OCI-LY3 (cell line): Measurements from ENCODE around the gene TGFBR1.
"Not testable (repeated sequence)": the region's sequence is repeated elsewhere in the genome, so short reads cannot be mapped to it uniquely, and the experiment has no call there.

ENCODE experiments used
- H2AFZ ChIP-seq: fragments of 200-600, 300-600 bp; shearing (Covaris generic); 2 replicates; pipeline ENCODE4 v1.6.0; 2014; ENCODE audit warnings: antibody characterized with exemption, low read depth, low read length
- H3K27ac ChIP-seq: fragments of 200-600, 300-600 bp; sonication (generic); 2 replicates; pipeline ENCODE4 v1.5.1; 2014; ENCODE audit warnings: mild to moderate bottlenecking, low read length, moderate library complexity, mixed read lengths
- H3K27me3 ChIP-seq: fragments of 200-600, 300-600 bp; sonication (generic); 2 replicates; pipeline ENCODE4 v1.6.1; 2014; ENCODE audit warnings: low read depth, low read length, mixed read lengths
- H3K36me3 ChIP-seq: fragments of 200-600, 300-600 bp; sonication (generic); replicated peaks from 2 replicates; pipeline ENCODE3; 2014; ENCODE audit warnings: low read depth, low read length, mixed read lengths
- H3K4me1 ChIP-seq: fragments of 300-600, 200-600 bp; sonication (generic); 2 replicates; pipeline ENCODE4 v1.6.1; 2014; ENCODE audit warnings: low read length, mixed read lengths
- H3K4me2 ChIP-seq: fragments of 200-600, 300-600 bp; sonication (generic); 2 replicates; pipeline ENCODE4 v1.6.1; 2014; ENCODE audit warnings: low read length, mixed read lengths
- H3K4me3 ChIP-seq: fragments of 300-600, 200-600 bp; sonication (generic); 2 replicates; pipeline ENCODE4 v1.5.1; 2014; ENCODE audit warnings: antibody characterized with exemption, mild to moderate bottlenecking, low read length, moderate library complexity
- H3K79me2 ChIP-seq: fragments of 300-600, 200-600 bp; shearing (Covaris generic); 2 replicates; pipeline ENCODE4 v1.6.1; 2014; ENCODE audit warnings: mild to moderate bottlenecking, low read length, mixed read lengths
- H3K9ac ChIP-seq: fragments of 300-600, 200-600 bp; shearing (Covaris generic); 2 replicates; pipeline ENCODE4 v1.6.0; 2014; ENCODE audit warnings: mild to moderate bottlenecking, low read length, moderate library complexity
- H3K9me3 ChIP-seq: fragments of 200-600, 300-600 bp; shearing (Covaris generic); 2 replicates; pipeline ENCODE4 v1.6.1; 2014; ENCODE audit warnings: low read length, mixed read lengths; ENCODE audit not compliant: insufficient read depth
- H4K20me1 ChIP-seq: fragments of 200-600, 300-600 bp; sonication (generic); 2 replicates; pipeline ENCODE4 v1.6.1; 2016; ENCODE audit warnings: low read length, mixed read lengths; ENCODE audit not compliant: insufficient read depth
- EZH2phosphoT487 ChIP-seq: fragments of 200-600 bp; shearing (Covaris generic); IDR thresholded peaks from 2 replicates; pipeline ENCODE4 v1.6.1; 2018; ENCODE audit warnings: antibody characterized with exemption, mixed run types, low read depth
- TF ChIP-seq, protein P1 (sequence below): fragments of 200-600, 300-600 bp; sonication (generic); IDR thresholded peaks from 2 replicates; pipeline ENCODE4 v1.5.1; 2014; ENCODE audit warnings: antibody characterized with exemption, low read length, low read depth

The TGFBR1 gene

DNA sequence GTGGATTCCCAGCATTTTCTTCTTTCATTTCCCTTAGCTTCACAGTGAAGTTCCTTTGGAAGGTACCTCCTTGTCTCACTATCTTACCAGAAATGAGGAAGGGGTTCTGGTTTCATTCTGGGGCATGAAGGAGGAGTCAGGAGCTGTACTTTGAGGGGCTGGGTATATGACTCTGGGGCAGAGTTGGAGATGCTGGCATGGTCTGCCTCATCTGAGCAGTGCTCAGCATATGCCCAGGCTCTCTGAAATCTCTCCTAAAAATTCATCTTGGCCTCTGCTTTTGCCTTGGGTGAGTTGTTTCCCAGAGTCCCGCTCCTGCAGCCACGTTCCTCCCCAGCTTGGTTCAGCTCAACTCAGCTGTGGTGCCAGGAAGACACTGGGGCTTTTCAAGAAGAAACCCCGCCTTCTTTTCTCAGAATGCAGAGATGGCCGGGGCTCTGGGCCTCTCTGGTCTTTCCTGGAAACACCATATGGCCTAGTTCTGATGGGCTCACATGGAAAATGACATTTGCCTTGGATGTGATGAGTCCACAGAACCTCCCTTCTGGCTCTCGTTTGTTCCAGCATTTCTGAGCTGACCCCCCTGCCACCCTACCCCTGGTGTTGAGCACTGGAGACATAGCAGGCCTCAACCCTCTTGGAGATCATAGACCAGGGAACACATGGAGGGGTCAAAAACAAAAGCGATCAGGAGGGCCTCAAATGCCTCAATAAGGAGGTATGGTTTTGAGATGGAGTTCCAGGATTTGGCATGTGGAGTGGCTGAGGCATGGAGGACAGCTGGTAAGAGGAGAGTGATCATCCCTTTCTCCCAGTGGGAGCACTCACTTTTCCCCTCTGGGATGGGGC, 12.0 kb upstream of the TGFBR1 start:
- H3K36me3 ChIP-seq, result peaks cover 2% of the 10 kb centered on the region
- TF ChIP-seq, protein P1, sequence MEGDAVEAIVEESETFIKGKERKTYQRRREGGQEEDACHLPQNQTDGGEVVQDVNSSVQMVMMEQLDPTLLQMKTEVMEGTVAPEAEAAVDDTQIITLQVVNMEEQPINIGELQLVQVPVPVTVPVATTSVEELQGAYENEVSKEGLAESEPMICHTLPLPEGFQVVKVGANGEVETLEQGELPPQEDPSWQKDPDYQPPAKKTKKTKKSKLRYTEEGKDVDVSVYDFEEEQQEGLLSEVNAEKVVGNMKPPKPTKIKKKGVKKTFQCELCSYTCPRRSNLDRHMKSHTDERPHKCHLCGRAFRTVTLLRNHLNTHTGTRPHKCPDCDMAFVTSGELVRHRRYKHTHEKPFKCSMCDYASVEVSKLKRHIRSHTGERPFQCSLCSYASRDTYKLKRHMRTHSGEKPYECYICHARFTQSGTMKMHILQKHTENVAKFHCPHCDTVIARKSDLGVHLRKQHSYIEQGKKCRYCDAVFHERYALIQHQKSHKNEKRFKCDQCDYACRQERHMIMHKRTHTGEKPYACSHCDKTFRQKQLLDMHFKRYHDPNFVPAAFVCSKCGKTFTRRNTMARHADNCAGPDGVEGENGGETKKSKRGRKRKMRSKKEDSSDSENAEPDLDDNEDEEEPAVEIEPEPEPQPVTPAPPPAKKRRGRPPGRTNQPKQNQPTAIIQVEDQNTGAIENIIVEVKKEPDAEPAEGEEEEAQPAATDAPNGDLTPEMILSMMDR, result no peak
- TF ChIP-seq EZH2phosphoT487, result no peak
- no peak overlapping the region for H3K27ac ChIP-seq
- H4K20me1 ChIP-seq, result no peaks in the 10 kb centered on the region
- no peak overlapping the region for H3K4me3 ChIP-seq
- no peak overlapping the region for H3K9ac ChIP-seq
- H3K4me1 ChIP-seq, result no peaks in the 10 kb centered on the region
- H3K79me2 ChIP-seq, result no peaks in the 10 kb centered on the region
- no peak overlapping the region for H3K4me2 ChIP-seq
- no peaks in the 10 kb centered on the region for H3K27me3 ChIP-seq
- no peak overlapping the region for H2AFZ ChIP-seq
- H3K9me3 ChIP-seq, result peaks cover 7% of the 10 kb centered on the region

DNA sequence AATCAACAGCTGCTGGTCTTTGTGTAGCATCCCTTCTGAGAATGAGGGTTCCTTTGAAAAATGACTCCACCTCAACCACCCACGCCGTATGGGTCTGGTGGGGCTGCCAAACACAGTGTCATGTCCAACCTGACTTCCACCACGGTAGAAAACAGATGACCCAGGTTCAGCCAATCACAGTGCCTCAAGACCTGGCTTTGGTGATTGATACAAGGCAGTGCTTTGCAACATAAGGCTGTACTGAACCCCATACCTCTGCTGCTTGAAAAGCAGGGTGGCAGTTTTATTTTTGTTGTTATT, 11.5 kb upstream of the TGFBR1 start:
- TF ChIP-seq, protein P1, result no peak
- no peak for TF ChIP-seq EZH2phosphoT487
- H3K36me3 ChIP-seq, result peaks cover 2% of the 10 kb centered on the region
- no peaks in the 10 kb centered on the region for H3K27me3 ChIP-seq
- H3K4me2 ChIP-seq, result no peak overlapping the region
- H3K79me2 ChIP-seq, result no peaks in the 10 kb centered on the region
- H3K9me3 ChIP-seq, result peaks cover 7% of the 10 kb centered on the region
- H3K4me3 ChIP-seq, result no peak overlapping the region
- H3K27ac ChIP-seq, result no peak overlapping the region
- H3K9ac ChIP-seq, result no peak overlapping the region
- no peaks in the 10 kb centered on the region for H4K20me1 ChIP-seq
- no peak overlapping the region; the same call in 1 of the 2 replicates for H2AFZ ChIP-seq
- no peaks in the 10 kb centered on the region for H3K4me1 ChIP-seq

DNA sequence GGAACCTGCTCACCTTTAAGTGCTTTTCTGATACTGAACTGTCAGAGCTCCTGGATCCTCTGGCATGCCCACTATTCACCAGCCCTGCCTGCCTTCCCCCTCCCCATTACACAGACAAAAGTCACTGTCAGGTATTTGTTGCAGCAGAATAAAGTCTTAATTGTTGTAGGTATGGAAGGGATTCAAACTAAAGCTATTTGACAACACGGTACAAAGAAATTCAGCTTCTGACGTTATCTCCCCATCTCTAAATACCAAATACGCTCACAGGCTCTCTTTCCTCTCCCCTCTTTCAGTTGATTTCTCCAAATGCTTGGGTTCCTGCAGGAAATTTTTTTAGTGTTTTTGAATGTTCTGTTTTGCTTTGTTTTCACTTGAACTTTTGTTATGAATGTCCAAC, 9.3 kb upstream of the TGFBR1 start:
- H3K79me2 ChIP-seq, result no peaks in the 10 kb centered on the region

DNA sequence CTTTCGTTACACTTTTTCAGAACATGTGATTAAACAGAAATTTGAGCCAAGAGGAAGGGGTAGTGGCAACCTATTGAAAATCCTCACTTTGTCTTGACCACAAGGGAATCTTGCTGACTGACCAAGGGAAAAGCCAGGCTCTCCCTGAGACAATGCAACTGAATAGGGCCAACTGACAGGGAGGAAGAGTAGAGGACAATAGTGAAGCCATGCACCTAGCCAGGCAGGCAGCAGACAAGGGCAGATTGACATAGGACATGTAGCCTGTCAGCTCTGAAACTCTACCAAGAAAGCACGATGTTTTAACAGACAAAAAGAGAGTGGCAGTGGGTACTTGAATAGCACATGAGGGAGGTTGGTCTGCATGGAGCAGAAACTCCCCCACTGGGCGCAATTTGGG, 8.5 kb upstream of the TGFBR1 start:
- Histone ChIP-seq H3K4me2 (no peak overlapping the region), H4K20me1 (no peaks in the 10 kb centered on the region), H3K9ac (no peak overlapping the region), H3K4me3 (no peak overlapping the region), H3K9me3 (no peaks in the 10 kb centered on the region), H3K27ac (no peak overlapping the region), H3K27me3 (no peaks in the 10 kb centered on the region), H3K36me3 (no peaks in the 10 kb centered on the region), H2AFZ (no peak overlapping the region), H3K79me2 (no peaks in the 10 kb centered on the region), H3K4me1 (no peaks in the 10 kb centered on the region)
- TF ChIP-seq EZH2phosphoT487, result no peak
- TF ChIP-seq, protein P1, result no peak

More for the DNA sequence above, 9.3 kb upstream of the TGFBR1 start:
- TF ChIP-seq, protein P1, result no peak
- no peak for TF ChIP-seq EZH2phosphoT487
- Histone ChIP-seq H2AFZ (no peak overlapping the region), H3K9me3 (no peaks in the 10 kb centered on the region), H3K4me3 (no peak overlapping the region), H3K4me1 (no peaks in the 10 kb centered on the region), H4K20me1 (no peaks in the 10 kb centered on the region), H3K27me3 (no peaks in the 10 kb centered on the region), H3K4me2 (no peak overlapping the region), H3K27ac (no peak overlapping the region), H3K9ac (no peak overlapping the region), H3K36me3 (no peaks in the 10 kb centered on the region)

DNA sequence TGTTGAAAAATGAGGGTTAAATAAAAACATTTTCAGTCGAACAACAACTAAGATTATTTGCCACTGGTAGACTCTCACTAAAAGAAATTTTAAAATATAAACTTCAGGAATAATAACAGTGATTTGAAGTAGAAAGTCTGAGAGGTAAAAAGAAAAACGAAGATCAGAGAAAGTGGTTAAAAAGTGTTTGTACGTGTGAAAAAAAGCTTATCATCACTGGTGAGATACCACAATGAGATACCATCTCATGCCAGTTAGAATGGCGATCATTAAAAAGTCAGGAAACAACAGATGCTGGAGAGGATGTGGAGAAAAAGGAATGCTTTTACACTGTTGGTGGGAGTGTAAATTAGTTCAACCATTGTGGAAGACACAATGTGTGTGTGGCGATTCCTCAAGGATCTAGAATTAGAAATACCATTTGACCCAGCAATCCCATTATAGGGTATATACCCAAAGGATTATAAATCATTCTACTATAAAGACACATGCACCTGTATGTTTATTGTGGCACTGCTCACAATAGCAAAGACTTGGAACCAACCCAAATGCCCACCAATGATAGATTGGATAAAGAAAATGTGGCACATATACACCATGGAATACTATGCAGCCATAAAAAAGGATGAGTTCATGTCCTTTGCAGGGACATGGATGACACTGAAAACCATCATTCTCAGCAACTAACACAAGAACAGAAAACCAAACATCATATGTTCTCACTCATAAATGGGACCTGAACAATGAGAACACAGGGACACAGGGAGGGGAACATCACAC, 4.9 kb upstream of the TGFBR1 start:
- not testable (repeated sequence) for H3K27ac ChIP-seq, H3K4me2 ChIP-seq, H3K36me3 ChIP-seq, H3K79me2 ChIP-seq, H3K4me1 ChIP-seq, H3K27me3 ChIP-seq, H2AFZ ChIP-seq, H3K4me3 ChIP-seq, H3K9me3 ChIP-seq, H3K9ac ChIP-seq, H4K20me1 ChIP-seq
